HAP-1 (cell line): ENCODE results near the gene FMC1.

ENCODE experiments used
- DNase-seq, 2 experiments: peaks; one replicate each; pipeline ENCODE4 v3.0.0-alpha.2; 2016 to 2020; ENCODE audit warnings: low spot score in 2 of 2
- H3K27me3 ChIP-seq: fragments of 250-450 bp; sonication (Bioruptor Pico); 2 replicates; pipeline ENCODE4 v1.5.1; 2020; ENCODE audit warnings: low read depth, mild to moderate bottlenecking, moderate library complexity
- H3K36me3 ChIP-seq: fragments of 250-450 bp; sonication (Bioruptor Pico); replicated peaks from 2 replicates; pipeline ENCODE4 v1.5.1; 2020; ENCODE audit warnings: mild to moderate bottlenecking
- H3K4me1 ChIP-seq: fragments of 250-450 bp; sonication (Bioruptor Pico); 2 replicates; pipeline ENCODE4 v1.5.1; 2020; ENCODE audit warnings: mild to moderate bottlenecking
- H3K4me3 ChIP-seq: fragments of 250-450 bp; sonication (Bioruptor Pico); 2 replicates; pipeline ENCODE4 v1.5.1; 2020; ENCODE audit warnings: mild to moderate bottlenecking, moderate library complexity
- H3K9me3 ChIP-seq: fragments of 250-450 bp; sonication (Bioruptor Pico); 2 replicates; pipeline ENCODE4 v1.5.1; 2020; ENCODE audit warnings: mild to moderate bottlenecking, moderate library complexity
- in situ Hi-C: fragments of 300-500 bp; cut with MboI; formaldehyde crosslinking; loops from 3 replicates; pipeline ENCODE4 v1.14.3; 2020; ENCODE audit warnings: low sequenced_read_pairs, inconsistent platforms, mixed read lengths

FMC1 gene

GRCh38 chr7:139370301-139370942, 29.3 kb downstream of the FMC1 start:
- Histone ChIP-seq H3K27me3 (no peaks in the 10 kb centered on the region), H3K4me3 (no peak overlapping the region), H3K36me3 (peaks cover 29% of the 10 kb centered on the region), H3K4me1 (peaks cover 55% of the 10 kb centered on the region), H3K9me3 (no peaks in the 10 kb centered on the region)
- in situ Hi-C loops, result no loop called here
- peak in 1 of 2 experiments; percentile 1 for DNase-seq

GRCh38 chr7:139370943-139371313, 29.8 kb downstream of the FMC1 start:
- Histone ChIP-seq H3K36me3 (peaks cover 29% of the 10 kb centered on the region), H3K4me3 (no peak overlapping the region), H3K4me1 (peaks cover 60% of the 10 kb centered on the region), H3K27me3 (no peaks in the 10 kb centered on the region), H3K9me3 (no peaks in the 10 kb centered on the region)
- in situ Hi-C loops, result no loop called here
- no peak for DNase-seq

DNA sequence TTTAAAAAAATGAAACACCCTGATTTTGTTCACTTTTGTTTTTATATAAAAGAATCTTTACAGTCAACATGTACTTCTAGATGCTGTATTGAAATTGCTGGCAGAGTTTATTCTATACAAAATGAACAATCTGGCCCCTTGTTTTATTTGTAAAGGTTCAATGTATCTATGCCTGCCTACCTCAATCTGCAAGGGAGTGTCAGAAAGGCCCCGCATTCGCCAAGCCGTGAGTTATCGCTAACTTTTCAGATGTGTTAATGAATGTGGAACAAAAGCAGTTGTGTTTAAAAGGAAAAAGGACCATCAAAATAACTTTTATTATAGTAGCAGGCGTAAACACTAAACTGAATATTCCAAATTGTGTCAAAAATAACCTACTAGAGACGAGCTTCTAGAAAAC, 33.1 kb downstream of the FMC1 start:
- DNase-seq, result peak; percentile 61 to 63
- peaks cover 54% of the 10 kb centered on the region for H3K4me1 ChIP-seq
- in situ Hi-C loops, result no loop called here

GRCh38 chr7:139382439-139382838, 41.3 kb downstream of the FMC1 start:
- H3K9me3 ChIP-seq, result no peaks in the 10 kb centered on the region
- no peak for DNase-seq
- H3K27me3 ChIP-seq, result no peaks in the 10 kb centered on the region
- peaks cover 62% of the 10 kb centered on the region for H3K36me3 ChIP-seq
- no peak overlapping the region for H3K4me3 ChIP-seq
- H3K4me1 ChIP-seq, result no peaks in the 10 kb centered on the region
- in situ Hi-C loops, result no loop called here

More for the DNA sequence above, 33.1 kb downstream of the FMC1 start:
- Histone ChIP-seq H3K9me3 (no peaks in the 10 kb centered on the region), H3K4me3 (no peak overlapping the region), H3K36me3 (peaks cover 44% of the 10 kb centered on the region), H3K27me3 (no peaks in the 10 kb centered on the region)

DNA sequence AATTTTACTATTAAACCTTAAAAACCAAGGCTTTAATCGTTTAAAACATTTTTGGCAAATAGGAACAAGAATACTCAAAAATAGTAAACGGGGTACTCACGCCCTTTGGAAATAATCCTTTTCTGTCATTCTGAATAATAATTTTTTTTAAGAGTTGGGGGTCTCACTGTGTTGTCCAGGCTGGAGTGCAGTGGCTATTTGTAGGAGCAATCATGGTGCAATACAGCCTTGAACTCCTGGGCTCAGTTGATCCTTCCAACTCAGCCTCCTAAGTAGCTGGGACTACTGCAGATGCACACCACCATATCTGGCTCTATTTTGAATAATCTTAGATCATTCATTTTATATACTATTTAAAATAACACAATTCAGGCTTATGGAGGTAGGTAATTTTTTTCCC, 43.5 kb downstream of the FMC1 start:
- Histone ChIP-seq H3K9me3 (no peaks in the 10 kb centered on the region), H3K4me3 (no peak overlapping the region), H3K27me3 (no peaks in the 10 kb centered on the region), H3K36me3 (peaks cover 68% of the 10 kb centered on the region), H3K4me1 (no peaks in the 10 kb centered on the region)
- in situ Hi-C loops, result no loop called here
- no peak for DNase-seq

- Histone ChIP-seq H3K36me3 (peaks cover 79% of the 10 kb centered on the region), H3K9me3 (no peaks in the 10 kb centered on the region), H3K27me3 (no peaks in the 10 kb centered on the region), H3K4me1 (no peaks in the 10 kb centered on the region), H3K4me3 (no peak overlapping the region)
- in situ Hi-C loops, result no loop called here
- DNase-seq, result no peak
Measured at GRCh38 chr7:139387594-139387993, 46.5 kb downstream of the FMC1 start.

DNA sequence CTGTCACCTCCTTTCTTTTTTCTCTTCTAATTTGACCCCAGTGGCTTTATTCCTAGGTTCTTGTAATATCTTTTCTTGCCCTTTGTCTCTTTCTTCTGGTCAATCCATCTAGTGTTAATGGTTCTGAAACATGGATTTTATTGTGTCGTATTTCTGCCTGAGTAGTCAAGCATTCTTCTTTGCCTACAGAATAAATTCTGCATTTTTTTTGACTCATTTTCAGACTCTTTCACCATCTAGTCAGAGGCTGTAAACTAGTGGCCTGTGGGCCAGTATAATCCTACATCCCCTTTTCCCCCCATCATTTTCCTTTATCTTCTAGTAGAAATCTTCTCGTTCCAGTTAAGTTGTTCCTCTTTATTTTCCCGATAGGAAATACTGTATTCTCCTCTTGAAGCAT, 48.0 kb downstream of the FMC1 start:
- no peaks in the 10 kb centered on the region for H3K4me1 ChIP-seq
- in situ Hi-C loops, result no loop called here
- H3K9me3 ChIP-seq, result no peaks in the 10 kb centered on the region
- no peaks in the 10 kb centered on the region for H3K27me3 ChIP-seq
- peaks cover 87% of the 10 kb centered on the region for H3K36me3 ChIP-seq
- H3K4me3 ChIP-seq, result no peak overlapping the region
- DNase-seq, result no peak

DNA sequence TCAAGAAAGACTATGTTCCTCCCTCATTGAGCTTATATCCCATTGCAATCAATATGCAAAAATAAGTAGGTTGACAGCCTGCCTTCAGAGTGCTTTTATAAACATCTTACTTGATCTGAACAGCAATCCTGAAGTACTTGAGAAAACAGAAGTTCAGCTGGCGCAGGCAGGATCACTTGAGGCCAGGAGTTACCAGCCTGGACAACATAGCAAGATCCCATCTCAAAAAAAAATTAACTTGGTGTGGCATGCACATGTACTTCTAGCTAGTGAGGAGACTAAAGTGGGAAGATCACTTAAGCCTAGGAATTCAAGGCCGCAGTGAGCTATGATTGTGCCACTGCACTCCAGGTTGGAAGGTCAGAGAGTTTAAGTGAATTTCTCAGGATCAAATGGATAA, 48.6 kb downstream of the FMC1 start:
- no peaks in the 10 kb centered on the region for H3K27me3 ChIP-seq
- H3K36me3 ChIP-seq, result peaks cover 87% of the 10 kb centered on the region
- no peaks in the 10 kb centered on the region for H3K4me1 ChIP-seq
- DNase-seq, result no peak
- no peaks in the 10 kb centered on the region for H3K9me3 ChIP-seq
- H3K4me3 ChIP-seq, result no peak overlapping the region
- in situ Hi-C loops, result no loop called here

DNA sequence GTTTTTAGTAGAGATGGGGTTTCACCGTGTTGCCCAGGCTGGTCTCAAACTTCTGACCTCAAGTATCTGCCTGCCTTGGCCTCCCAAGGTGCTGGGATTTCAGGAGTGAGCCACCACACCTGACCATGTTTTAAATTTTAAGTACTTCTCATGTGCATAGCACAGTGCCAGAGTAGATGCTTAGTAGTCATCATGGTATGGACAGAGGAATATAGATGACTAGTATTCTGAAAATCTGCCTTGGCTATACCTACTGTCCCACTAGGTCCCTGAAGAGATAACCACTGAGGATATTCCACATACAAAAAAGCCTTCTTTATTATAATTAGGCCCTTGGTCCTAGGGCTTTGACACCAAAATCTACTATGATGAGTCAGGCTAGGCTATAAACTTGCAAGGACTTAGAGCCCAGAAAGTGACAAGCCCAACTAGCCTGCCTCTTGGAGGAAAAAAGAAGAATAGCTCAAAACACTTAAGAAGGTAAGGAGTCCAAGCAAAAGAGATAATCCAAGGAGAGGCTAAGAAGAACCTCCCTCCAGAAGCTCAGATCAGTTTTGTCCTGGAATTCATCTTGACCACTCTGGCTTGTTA, 52.6 kb downstream of the FMC1 start:
- H3K9me3 ChIP-seq, result no peaks in the 10 kb centered on the region
- no peaks in the 10 kb centered on the region for H3K27me3 ChIP-seq
- no peak for DNase-seq
- H3K4me3 ChIP-seq, result no peak overlapping the region
- in situ Hi-C loops, result no loop called here
- H3K36me3 ChIP-seq, result peaks cover 81% of the 10 kb centered on the region
- peaks cover 4% of the 10 kb centered on the region; the same call in 1 of the 2 replicates for H3K4me1 ChIP-seq

DNA sequence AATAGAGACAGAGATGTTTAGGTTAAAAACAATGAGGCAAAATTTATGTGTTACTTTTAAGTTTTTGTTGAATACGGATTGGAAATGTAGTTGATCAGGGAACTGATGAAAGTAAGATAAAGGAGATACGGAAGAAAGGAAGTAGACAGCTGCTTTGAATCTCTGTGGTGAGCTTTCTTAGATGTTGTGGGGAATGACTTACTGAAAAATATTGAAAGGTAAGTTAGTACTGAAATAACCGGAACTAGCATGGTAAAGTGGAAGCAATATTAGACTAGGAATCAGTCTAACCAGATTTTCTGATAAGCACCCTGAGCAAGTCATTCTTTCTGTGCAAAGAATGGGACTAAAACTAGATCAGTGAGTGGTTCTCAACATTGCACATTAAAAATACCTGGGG, 53.4 kb downstream of the FMC1 start:
- Histone ChIP-seq H3K9me3 (no peaks in the 10 kb centered on the region), H3K36me3 (peaks cover 79% of the 10 kb centered on the region), H3K27me3 (no peaks in the 10 kb centered on the region), H3K4me1 (peaks cover 4% of the 10 kb centered on the region; the same call in 1 of the 2 replicates), H3K4me3 (no peak overlapping the region)
- DNase-seq, result no peak
- in situ Hi-C loops, result no loop called here
